CD4-positive, alpha-beta T cell treated with Interleukin-1 beta for 1 hour (primary cell): ENCODE data around the gene HOXA13.

Experiments used
- DNase-seq, 2 donors: peaks; one replicate each; pipeline ENCODE4 v3.0.0-alpha.2; 2020 to 2022

The HOXA13 gene

GRCh38 chr7:27180431-27181420 lies 19.2 kb downstream of the HOXA13 start:
- DNase-seq: no peak

DNA sequence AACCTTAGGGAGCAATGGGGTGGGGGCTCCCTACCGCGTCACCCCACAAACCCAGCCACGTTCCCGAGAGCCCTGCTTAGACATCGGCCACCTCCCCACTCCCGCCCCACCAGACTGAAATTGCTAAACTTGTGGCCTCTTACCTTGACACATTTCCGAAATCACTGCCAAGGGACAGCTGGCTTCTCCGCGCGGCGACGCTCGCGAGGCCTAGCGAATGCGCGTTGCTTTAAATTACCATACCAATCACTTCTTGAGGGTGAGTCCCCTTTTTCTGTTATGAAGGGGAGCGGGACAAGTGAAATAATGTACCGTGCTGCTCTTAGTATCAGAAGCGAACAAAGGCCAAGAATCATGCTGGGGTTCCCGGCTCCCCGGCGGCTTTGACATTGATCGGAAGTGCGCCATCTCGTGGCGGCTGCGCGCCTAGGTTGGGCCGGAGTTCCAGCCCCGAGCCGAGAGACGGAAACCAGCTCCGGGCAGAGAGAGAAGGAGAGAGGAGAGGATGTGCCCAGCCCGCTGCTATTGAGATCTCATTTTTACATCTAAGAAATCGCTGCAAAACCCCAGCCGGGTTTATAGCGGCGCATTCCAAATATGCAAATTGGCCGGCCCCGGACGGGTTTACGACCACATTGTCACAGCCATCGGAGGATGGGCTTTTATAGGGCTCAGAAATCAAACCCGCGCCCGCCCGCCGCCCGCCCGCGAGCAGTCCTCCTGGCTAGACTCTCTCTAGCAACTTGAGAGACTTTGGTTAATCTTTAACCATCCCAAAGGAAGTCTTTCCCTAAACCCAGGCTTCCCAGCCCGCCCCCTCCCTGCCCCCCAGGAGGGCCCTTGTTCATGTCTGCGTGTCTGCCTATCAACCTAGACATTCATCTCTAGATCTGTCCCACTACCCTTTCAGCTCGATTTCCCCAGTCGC lies 20.1 kb downstream of the HOXA13 start:
- peak; percentile 56 to 62 for DNase-seq

DNA sequence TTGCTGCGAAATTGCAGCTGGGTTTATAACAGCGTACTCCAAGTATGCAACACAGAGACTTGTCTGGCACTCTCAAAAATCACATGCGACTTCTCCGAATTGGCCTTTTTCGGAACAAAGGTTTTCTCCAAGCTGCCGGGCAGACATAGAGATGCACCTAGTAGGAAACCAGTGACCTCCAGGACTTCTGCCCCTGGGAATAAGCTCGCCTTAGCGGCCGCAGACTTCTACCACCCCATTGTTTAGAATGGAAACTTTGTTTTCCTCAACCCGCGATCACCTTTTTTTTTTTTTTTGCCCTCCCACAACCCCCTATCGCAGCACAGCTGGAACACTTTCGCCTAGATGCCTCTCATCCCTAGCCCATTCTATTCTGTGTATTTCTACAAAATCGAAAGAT lies 20.9 kb downstream of the HOXA13 start:
- no peak for DNase-seq

GRCh38 chr7:27178366-27178765 lies 21.5 kb downstream of the HOXA13 start:
- DNase-seq: no peak

GRCh38 chr7:27177795-27178320 lies 22.0 kb downstream of the HOXA13 start:
- DNase-seq: no peak

- DNase-seq: no peak
These were observed 22.7 kb downstream of the HOXA13 start for GRCh38 chr7:27176962-27177794.

DNA sequence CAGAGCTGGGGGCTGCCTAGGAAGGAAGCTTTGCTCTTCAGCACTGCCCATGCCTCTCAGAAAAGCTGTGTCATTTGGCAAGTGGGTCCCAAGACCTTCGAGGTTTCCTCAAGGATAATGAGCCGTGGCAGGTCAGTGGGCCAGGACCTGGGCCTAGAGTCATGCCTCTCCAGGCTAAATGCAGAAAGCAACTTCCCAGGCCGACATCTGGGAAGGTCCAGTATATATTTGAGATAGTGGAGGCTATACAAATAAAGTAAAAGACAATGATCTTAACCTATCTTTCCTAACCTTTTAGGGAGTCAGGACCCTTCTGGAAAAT lies 23.4 kb downstream of the HOXA13 start:
- DNase-seq: no peak

- DNase-seq: no peak
These were observed 24.0 kb downstream of the HOXA13 start for GRCh38 chr7:27175626-27176523.

DNA sequence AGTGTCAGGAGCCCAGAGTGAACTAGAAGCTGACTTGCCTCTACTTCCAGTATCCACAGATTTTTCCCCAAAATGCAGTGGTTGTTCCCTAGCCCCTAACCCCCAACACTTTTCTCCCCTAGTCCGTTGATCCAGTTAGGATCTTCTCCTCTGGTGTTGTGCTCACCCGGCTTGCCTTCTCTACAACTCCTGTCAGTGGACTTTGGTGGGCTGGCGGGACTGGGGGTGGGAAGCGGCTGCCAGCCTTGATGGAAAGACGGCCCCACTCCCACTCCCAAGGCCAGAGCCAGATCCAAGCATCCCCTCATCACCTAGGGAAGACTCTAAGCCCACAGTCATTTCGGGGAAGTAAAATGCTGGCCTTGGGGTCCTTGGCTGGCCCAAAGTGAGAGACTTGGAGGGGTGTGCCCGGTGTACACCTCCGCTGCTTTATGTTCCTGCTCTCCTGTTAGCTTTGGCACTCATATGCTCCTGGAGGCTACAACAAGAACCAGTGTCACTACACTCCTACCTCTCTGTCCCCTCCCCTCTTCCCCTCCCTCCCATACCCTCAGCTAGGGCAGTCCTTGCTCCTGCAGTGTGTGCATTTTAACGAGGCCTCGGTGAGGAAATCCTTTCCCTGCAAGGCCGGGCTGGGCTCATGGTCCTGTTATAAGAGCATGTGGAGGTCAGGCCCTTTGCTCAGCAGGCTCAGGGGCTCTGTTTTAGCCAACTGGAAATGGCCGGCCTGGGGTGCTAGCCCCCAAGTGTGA lies 24.8 kb downstream of the HOXA13 start:
- no peak for DNase-seq

GRCh38 chr7:27173956-27174873 lies 25.7 kb downstream of the HOXA13 start, which contains the start of gene HOXA10:
Gene HOXA10, minus strand, starts transcription at chr7:27174320. Its CDS starts 14 bp downstream, at chr7:27174306.
- DNase-seq: no peak

DNA sequence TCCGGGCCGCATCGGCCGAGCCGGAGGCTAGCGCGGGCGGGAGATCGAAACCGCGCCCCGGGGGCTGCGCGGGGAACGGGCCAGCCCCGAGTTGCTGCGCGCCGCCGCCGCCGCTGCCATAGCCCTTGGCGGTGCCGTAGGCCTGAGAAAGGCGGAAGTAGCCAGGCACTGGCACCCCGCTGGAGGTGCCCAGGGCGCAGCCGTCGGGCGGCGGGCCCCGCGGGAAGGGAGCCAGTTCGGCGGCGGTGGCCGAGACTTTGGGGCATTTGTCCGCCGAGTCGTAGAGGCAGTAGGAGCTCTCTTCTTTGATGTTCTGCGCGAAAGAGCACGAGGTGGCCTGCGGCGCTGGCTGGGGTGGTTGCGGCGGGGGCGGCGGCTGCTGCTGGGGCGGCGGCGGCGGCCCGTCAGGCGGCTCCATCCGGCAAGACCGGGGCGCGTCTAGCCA lies 26.4 kb downstream of the HOXA13 start:
- DNase-seq: peak in 1 of 2 donors; percentile 44

DNA sequence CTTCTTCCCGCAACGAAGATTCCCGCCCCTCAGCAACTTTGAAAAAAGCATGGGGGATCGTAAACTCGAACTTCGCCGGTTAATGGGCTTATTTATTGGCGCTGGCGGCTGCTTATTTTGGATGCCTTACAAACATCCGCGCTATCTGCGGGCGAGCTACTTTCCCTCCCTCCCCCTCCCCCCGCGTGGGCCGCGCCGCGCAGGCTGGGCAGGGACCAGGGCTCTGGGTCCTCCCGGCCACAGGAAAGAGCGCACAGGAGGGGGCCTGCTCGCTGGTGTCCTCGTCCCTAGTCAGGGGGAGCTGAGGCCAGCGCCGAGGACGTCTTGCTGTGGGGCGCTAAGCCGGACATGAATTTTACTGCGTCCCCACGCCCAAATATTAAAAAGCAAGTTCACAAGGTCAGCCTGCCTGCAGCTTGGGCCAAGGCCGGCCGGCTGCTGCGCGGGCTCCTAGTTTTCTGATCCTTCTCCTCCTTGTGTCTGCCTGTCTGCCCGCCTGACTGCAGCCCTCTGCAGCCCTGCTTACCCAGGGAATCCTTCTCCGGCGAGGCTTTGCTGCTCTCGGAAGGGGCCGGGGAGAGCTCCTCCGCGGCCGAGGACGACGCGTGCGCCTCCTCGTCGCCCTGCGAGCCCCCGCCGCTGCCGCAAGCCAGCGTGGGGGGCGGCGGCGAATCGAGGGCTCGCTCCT lies 26.9 kb downstream of the HOXA13 start:
- no peak for DNase-seq

DNA sequence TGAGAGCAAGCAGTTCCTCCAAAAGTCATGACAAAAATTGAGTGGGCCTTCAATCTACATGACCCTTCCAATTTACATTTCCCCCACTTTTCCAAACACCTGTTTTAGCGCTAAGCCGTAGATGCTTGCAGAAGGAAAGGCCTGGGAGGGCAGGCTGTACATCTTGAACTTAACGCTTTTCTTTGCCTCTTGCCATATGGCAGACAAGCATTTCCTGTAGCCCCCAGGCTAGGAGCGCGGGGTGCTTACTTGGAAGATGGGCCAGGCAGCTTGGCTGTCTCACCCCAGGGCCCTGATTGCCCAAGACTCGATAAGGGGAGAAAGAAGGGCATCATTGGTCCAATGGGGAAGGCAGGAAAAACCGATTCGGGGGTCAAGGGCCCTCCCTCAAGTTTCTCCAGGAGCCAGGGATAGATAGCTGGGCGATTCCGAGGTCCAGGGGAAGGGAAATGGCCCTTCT lies 27.5 kb downstream of the HOXA13 start:
- DNase-seq: no peak

DNA sequence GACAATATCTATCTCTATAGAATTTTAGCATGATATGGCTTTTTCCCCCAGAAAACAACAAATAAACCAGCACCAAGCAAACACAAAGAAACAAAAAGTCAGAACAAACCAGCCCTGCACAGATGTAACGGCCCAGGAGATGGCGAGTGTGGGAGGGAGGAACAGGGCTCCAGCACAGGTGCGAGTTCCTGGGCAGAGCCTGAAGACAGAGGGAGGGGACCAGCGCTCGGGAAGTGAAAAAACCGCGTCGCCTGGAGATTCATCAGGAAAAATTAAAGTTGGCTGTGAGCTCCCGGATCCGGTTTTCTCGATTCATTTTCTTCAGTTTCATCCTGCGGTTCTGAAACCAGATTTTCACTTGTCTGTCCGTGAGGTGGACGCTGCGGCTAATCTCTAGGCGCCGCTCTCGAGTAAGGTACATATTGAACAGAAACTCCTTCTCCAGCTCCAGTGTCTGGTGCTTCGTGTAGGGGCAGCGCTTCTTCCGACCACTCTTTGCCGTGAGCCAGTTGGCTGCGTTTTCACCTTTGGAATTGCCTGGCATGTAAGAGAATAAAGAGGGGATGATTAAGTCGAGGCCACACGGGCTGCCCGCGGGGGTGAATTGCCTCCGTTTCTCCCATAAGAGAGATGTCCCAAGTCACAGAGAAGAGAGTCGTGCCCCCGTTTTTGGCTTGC lies 28.1 kb downstream of the HOXA13 start:
- DNase-seq: no peak

DNA sequence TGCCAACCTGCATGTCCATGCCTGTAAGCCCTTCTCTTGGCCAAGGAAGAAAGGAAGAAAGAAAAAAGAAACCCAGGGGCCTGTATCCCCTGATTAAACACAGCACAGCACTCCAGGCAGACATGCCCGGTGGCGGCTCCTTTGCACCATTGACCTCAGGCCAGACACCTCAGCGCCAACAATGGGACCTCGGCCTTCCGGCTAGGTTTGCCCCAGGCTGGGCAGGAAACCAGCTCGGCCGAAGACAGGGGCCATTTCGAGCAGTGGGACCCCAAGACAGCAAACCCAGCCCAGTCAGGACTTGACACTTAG lies 28.6 kb downstream of the HOXA13 start:
- DNase-seq: no peak

- no peak for DNase-seq
These were observed 29.2 kb downstream of the HOXA13 start for GRCh38 chr7:27170426-27171324.
